Keratinocyte (primary cell): ENCODE data around the gene USE1.

Source experiments
- EZH2 ChIP-seq: IDR thresholded peaks from one replicate; pipeline ENCODE4 v1.6.1; 2012; ENCODE audit warnings: inconsistent platforms, mild to moderate bottlenecking, low read length, moderate library complexity
- TF ChIP-seq, protein P1 (sequence below), 3 experiments: IDR thresholded peaks in 1 of 3; conservative IDR thresholded peaks in 1 of 3; optimal IDR thresholded peaks in 1 of 3; 2 replicates in 2 of 3; 3 replicates in 1 of 3; pipeline versions ENCODE3 to v1.5.1; 2011; ENCODE audit warnings: low read length in 3 of 3, mild to moderate bottlenecking in 3 of 3, moderate library complexity in 2 of 3, control low read depth in 1 of 3, inconsistent platforms in 1 of 3; ENCODE audit not compliant: insufficient read depth in 2 of 3; ENCODE audit errors: extremely low read depth in 1 of 3

DNA sequence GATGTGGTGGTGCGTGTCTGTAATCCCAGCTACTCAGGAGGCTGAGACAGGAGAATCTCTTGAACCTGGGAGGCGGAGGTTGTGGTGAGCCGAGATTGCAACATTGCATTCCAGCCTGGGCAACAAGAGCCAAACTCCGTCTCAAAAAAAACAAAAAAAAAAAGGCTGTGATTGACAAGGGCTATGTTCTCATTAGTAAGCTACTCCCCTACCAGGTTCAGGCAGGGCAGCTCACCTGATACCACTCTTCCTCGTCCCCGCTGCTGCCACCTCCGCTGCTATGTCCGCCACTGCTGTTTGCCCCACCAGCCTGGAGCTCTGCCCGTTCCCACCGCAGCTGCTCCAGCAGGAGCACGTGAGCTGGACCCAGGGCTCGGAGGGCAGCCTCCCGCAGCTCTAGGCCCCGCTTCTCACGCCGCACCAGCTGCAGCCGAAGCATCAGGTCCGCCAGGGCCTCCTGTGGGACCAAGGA lies 40.0 kb downstream of the USE1 start:
- TF ChIP-seq, protein P1, sequence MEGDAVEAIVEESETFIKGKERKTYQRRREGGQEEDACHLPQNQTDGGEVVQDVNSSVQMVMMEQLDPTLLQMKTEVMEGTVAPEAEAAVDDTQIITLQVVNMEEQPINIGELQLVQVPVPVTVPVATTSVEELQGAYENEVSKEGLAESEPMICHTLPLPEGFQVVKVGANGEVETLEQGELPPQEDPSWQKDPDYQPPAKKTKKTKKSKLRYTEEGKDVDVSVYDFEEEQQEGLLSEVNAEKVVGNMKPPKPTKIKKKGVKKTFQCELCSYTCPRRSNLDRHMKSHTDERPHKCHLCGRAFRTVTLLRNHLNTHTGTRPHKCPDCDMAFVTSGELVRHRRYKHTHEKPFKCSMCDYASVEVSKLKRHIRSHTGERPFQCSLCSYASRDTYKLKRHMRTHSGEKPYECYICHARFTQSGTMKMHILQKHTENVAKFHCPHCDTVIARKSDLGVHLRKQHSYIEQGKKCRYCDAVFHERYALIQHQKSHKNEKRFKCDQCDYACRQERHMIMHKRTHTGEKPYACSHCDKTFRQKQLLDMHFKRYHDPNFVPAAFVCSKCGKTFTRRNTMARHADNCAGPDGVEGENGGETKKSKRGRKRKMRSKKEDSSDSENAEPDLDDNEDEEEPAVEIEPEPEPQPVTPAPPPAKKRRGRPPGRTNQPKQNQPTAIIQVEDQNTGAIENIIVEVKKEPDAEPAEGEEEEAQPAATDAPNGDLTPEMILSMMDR (optimal IDR thresholded peaks at IDR 0.05 in 1 of 3, IDR thresholded peaks at IDR 0.05 in 1 of 3, conservative IDR thresholded peaks at IDR 0.05 in 1 of 3; ENCODE audit: extremely low read depth in 1 of 3, insufficient read depth in 2 of 3, low read length in 3 of 3) = no peak
- TF ChIP-seq EZH2 = no peak
